Measurements from ENCODE around the gene PGLYRP2. TPM values are rescaled to one million over a fixed set of nuclear protein-coding genes. Genes with fewer than 3 reads are reported as not detected.

Gene PGLYRP2
- total RNA-seq, 1 experiment from 2014 or later = not detected

GRCh38 chr19:15476325-15476724 lies 3.0 kb downstream of the PGLYRP2 start:
- Histone ChIP-seq H3K9ac (ENCODE audit: low read length) (no peak overlapping the region), H2AFZ (ENCODE audit: low read depth, low read length, poor library complexity, severe bottlenecking) (no peak overlapping the region), H4K20me1 (ENCODE audit: insufficient read depth) (no peaks in the 10 kb centered on the region), H3K9me2 (ENCODE audit: insufficient read depth) (no peaks in the 10 kb centered on the region), H3K4me1 (ENCODE audit: control insufficient read depth in 1 of 2, insufficient read depth in 2 of 2, low read length in 2 of 2) (no peaks in the 10 kb centered on the region), H3K4me2 (ENCODE audit: low read length) (no peak overlapping the region), H3K79me2 (ENCODE audit: insufficient read depth, low read length) (no peaks in the 10 kb centered on the region), H3K36me3 (ENCODE audit: control insufficient read depth in 1 of 2, insufficient read depth in 2 of 2, low read length in 2 of 2) (no peaks in the 10 kb centered on the region), H3K27me3 (ENCODE audit: insufficient read depth, low read length) (no peaks in the 10 kb centered on the region), H3K4me3 (replicated peaks in 1 of 2; ENCODE audit: low read depth in 1 of 2, low read length in 2 of 2) (no peak overlapping the region), H3K9me3 (ENCODE audit: control insufficient read depth in 1 of 2, insufficient read depth in 1 of 2, low read depth in 1 of 2, low read length in 2 of 2) (no peaks in the 10 kb centered on the region), H3K27ac (ENCODE audit: low read depth, low read length) (no peak overlapping the region)
- BruUV-seq (replicated peaks) = no TSS peak
- RAD21 ChIA-PET (ENCODE audit: low non-redundant PET in 1 of 2, low total read pairs in 2 of 2, uncharacterized antibody in 2 of 2, unreplicated experiment in 2 of 2) = no interaction called here
- POLR2A ChIA-PET = no interaction called here
- TF ChIP-seq ELF1 (IDR thresholded peaks at IDR 0.05; ENCODE audit: borderline replicate concordance, low read depth) = no peak
- TF ChIP-seq FOSL1 (IDR thresholded peaks at IDR 0.05; ENCODE audit: low read depth) = no peak
- TF ChIP-seq POLR2AphosphoS5 (IDR thresholded peaks at IDR 0.05; ENCODE audit: low read depth, low read length) = no peak
- no peak for TF ChIP-seq CBX3 (IDR thresholded peaks at IDR 0.05; ENCODE audit: low read depth)
- no peak for TF ChIP-seq EZH2 (IDR thresholded peaks at IDR 0.05)
- no peak for TF ChIP-seq POLR2A (IDR thresholded peaks at IDR 0.05; ENCODE audit: borderline replicate concordance, extremely low read depth, insufficient read depth, insufficient read length)
- TF ChIP-seq SP1 (IDR thresholded peaks at IDR 0.05; ENCODE audit: low read depth) = no peak
- TF ChIP-seq CEBPB (IDR thresholded peaks at IDR 0.05; ENCODE audit: low read depth) = no peak
- TF ChIP-seq ZBTB33 (IDR thresholded peaks at IDR 0.05; ENCODE audit: extremely low read depth, insufficient replicate concordance, low read length) = no peak
- no peak for TF ChIP-seq SRF (IDR thresholded peaks at IDR 0.05; ENCODE audit: low read depth)
- no peak for TF ChIP-seq RAD21 (IDR thresholded peaks at IDR 0.05; ENCODE audit: low read depth)
- TF ChIP-seq ZNF274 (IDR thresholded peaks at IDR 0.05; ENCODE audit: low read depth, low read length) = no peak
- no peak for TF ChIP-seq TCF7L2 (IDR thresholded peaks at IDR 0.05; ENCODE audit: borderline replicate concordance, extremely low read depth, insufficient read depth, insufficient read length)
- TF ChIP-seq YY1 (IDR thresholded peaks at IDR 0.05; ENCODE audit: extremely low read depth, insufficient replicate concordance, low read depth, low read length) = no peak
- TF ChIP-seq REST (IDR thresholded peaks at IDR 0.05; ENCODE audit: low read depth) = no peak
- no peak for TF ChIP-seq ZFX (IDR thresholded peaks at IDR 0.05)
- ATAC-seq (no peak), DNase-seq (ENCODE audit: low read depth, low spot score) (no peak)
- intact Hi-C loops (cut with micrococcal nuclease) = no loop called here
- CTCF ChIA-PET = no interaction called here
